ENCODE data around the gene BICDL2. TPM values are rescaled to one million over a fixed set of nuclear protein-coding genes. Genes with fewer than 3 reads are reported as not detected.

The BICDL2 gene
- total and polyA plus RNA-seq, 8 donors, result 48.9 to 325 (median 71.9) TPM

- no peak for ATAC-seq
- Histone ChIP-seq H3K36me3 (peaks cover 0 to 6% (median 5%) of the 10 kb centered on the region in 3 donors), H3K27me3 (no peaks in the 10 kb centered on the region), H3K4me1 (peaks cover 14 to 33% (median 19%) of the 10 kb centered on the region in 3 donors), H3K27ac (no peak overlapping the region), H3K4me3 (no peak overlapping the region), H3K9me3 (no peaks in the 10 kb centered on the region)
- peak in 5 of 6 donors; percentile 38 to 84 (median 56) for DNase-seq
- WGBS, 2 donors, result 88 to 91% methylated on average over 24 of the region's 24 CpGs
- intact Hi-C loops (cut with DNase I), result no loop called here
- FAIRE-seq, result no peak
- no peak for TF ChIP-seq CTCF (IDR thresholded peaks at IDR 0.05)
Observed at GRCh38 chr16:3026609-3027488, 9.9 kb downstream of the BICDL2 start.

GRCh38 chr16:3026003-3026378, 10.8 kb downstream of the BICDL2 start:
- WGBS, 2 donors, result 85 to 86% methylated on average over 8 of the region's 8 CpGs
- intact Hi-C loops (cut with DNase I), result no loop called here
- H3K36me3 ChIP-seq, result peaks cover 0 to 9% (median 5%) of the 10 kb centered on the region in 3 donors
- H3K4me1 ChIP-seq, result peaks cover 15 to 33% (median 24%) of the 10 kb centered on the region in 3 donors
- H3K27me3 ChIP-seq, result no peaks in the 10 kb centered on the region
- ATAC-seq (no peak), FAIRE-seq (no peak), DNase-seq (peak in 3 of 6 donors; percentile 15 to 44 (median 24))
- H3K9me3 ChIP-seq, result no peaks in the 10 kb centered on the region
- H3K4me3 ChIP-seq, result no peak overlapping the region
- H3K27ac ChIP-seq, result no peak overlapping the region
- TF ChIP-seq CTCF (IDR thresholded peaks at IDR 0.05), result no peak

- Histone ChIP-seq H3K36me3 (peaks cover 0 to 7% (median 5%) of the 10 kb centered on the region in 3 donors), H3K27me3 (no peaks in the 10 kb centered on the region), H3K9me3 (no peaks in the 10 kb centered on the region), H3K27ac (no peak overlapping the region), H3K4me1 (peaks cover 15 to 33% (median 24%) of the 10 kb centered on the region in 3 donors), H3K4me3 (no peak overlapping the region)
- ATAC-seq, result no peak
- 77 to 84% methylated on average over 18 of the region's 18 CpGs for WGBS, 2 donors
- no peak for FAIRE-seq
- no peak for TF ChIP-seq CTCF (IDR thresholded peaks at IDR 0.05)
- DNase-seq, result peak in 5 of 6 donors; percentile 40 to 80 (median 63)
- intact Hi-C loops (cut with DNase I), result no loop called here
Observed at GRCh38 chr16:3025032-3026002, 11.4 kb downstream of the BICDL2 start.

- Histone ChIP-seq H3K9me3 (no peaks in the 10 kb centered on the region), H3K27me3 (no peaks in the 10 kb centered on the region), H3K27ac (peak within 1 kb of the TSS; percentile 97 to 100 (median 98)), H3K36me3 (peaks cover 0 to 5% (median 3%) of the 10 kb centered on the region in 3 donors), H3K4me3 (peak within 1 kb of the TSS; percentile 34 to 87 (median 41)), H3K4me1 (peaks cover 15 to 33% (median 28%) of the 10 kb centered on the region in 3 donors)
- no peak for TF ChIP-seq CTCF (IDR thresholded peaks at IDR 0.05)
- ATAC-seq, result peak; percentile 46 to 74 (median 67)
- FAIRE-seq, result no peak
- 1% methylated on average over 56 to 69 of the region's 69 CpGs for WGBS, 2 donors
- peak; percentile 96 to 99 (median 98) for DNase-seq
- intact Hi-C loops (cut with DNase I), result no loop called here
Observed at GRCh38 chr16:3023669-3024478, 12.9 kb downstream of the BICDL2 start, which contains the start of the genes HCFC1R1 and THOC6. Gene HCFC1R1, minus strand, starts transcription at chr16:3023942. Its CDS starts 1 bp downstream, at chr16:3023941. Gene THOC6, plus strand, starts transcription at chr16:3024035. Its CDS starts 292 bp downstream, at chr16:3024327.
